Measurements from ENCODE around the gene KIF25.

KIF25 gene

DNA sequence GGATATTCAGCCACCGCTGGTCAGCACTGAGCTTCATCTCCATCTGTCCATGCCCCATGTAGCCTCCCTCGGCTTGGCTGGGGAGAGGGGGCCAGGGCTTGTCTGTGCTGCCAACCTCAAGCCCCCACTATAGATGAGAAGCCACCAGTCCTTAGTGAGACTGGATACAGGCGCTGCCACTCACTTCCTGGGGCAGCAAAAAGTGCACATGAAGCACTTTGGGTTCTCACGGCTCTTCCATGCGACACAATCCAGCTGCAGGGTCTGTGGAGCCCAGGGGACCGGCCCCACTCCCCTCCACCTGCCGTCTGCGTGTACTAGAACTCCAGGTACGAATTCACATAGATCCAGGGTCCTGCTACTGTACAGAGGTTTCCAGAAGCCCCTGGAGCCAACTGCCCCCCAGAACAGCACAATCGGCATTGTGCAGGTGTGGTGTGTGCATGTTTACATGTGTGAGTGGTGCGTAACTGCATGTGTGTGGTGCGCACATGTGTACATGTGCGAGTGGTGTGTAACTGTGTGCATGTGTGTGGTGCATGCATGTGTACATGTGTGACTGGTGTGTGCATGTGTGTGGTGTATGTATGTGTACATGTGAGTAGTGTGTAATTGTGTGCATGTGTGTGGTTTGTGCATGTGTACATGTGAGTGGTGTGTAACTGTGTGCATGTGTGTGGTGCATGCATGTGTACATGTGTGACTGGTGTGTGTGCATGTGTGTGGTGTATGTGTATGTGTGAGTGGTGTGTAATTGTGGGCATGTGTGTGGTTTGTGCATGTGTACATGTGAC, 76.7 kb downstream of the KIF25 start:
- no peak for ATAC-seq
- TF ChIP-seq RARB (CRISPR knock-in tag; IDR thresholded peaks at IDR 0.05), result no peak

GRCh38 chr6:168075216-168075615, 77.7 kb downstream of the KIF25 start:
- TF ChIP-seq POU6F1 (CRISPR knock-in tag; IDR thresholded peaks at IDR 0.05; ENCODE audit: borderline replicate concordance, low read depth), result no peak
- TF ChIP-seq, protein P1, sequence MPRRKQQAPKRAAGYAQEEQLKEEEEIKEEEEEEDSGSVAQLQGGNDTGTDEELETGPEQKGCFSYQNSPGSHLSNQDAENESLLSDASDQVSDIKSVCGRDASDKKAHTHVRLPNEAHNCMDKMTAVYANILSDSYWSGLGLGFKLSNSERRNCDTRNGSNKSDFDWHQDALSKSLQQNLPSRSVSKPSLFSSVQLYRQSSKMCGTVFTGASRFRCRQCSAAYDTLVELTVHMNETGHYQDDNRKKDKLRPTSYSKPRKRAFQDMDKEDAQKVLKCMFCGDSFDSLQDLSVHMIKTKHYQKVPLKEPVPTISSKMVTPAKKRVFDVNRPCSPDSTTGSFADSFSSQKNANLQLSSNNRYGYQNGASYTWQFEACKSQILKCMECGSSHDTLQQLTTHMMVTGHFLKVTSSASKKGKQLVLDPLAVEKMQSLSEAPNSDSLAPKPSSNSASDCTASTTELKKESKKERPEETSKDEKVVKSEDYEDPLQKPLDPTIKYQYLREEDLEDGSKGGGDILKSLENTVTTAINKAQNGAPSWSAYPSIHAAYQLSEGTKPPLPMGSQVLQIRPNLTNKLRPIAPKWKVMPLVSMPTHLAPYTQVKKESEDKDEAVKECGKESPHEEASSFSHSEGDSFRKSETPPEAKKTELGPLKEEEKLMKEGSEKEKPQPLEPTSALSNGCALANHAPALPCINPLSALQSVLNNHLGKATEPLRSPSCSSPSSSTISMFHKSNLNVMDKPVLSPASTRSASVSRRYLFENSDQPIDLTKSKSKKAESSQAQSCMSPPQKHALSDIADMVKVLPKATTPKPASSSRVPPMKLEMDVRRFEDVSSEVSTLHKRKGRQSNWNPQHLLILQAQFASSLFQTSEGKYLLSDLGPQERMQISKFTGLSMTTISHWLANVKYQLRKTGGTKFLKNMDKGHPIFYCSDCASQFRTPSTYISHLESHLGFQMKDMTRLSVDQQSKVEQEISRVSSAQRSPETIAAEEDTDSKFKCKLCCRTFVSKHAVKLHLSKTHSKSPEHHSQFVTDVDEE (CRISPR knock-in tag; IDR thresholded peaks at IDR 0.05), result no peak
- no peak for TF ChIP-seq RARB (CRISPR knock-in tag; IDR thresholded peaks at IDR 0.05)
- no peak for TF ChIP-seq CREB5 (CRISPR knock-in tag; IDR thresholded peaks at IDR 0.05; ENCODE audit: low read depth)
- no peak for TF ChIP-seq TOX (CRISPR knock-in tag; IDR thresholded peaks at IDR 0.05; ENCODE audit: borderline replicate concordance)
- no peak for TF ChIP-seq SNAI2 (CRISPR knock-in tag; IDR thresholded peaks at IDR 0.05)
- TF ChIP-seq TCF4 (CRISPR knock-in tag; IDR thresholded peaks at IDR 0.05; ENCODE audit: borderline replicate concordance), result no peak
- TF ChIP-seq CSRNP3 (CRISPR knock-in tag; IDR thresholded peaks at IDR 0.05), result no peak
- no peak for TF ChIP-seq OSR1 (CRISPR knock-in tag; IDR thresholded peaks at IDR 0.05)
- TF ChIP-seq ZC3H10 (CRISPR knock-in tag; IDR thresholded peaks at IDR 0.05), result no peak
- TF ChIP-seq ARNTL (CRISPR knock-in tag; IDR thresholded peaks at IDR 0.05; ENCODE audit: borderline replicate concordance, low read depth), result no peak
- TF ChIP-seq PPARA (CRISPR knock-in tag; IDR thresholded peaks at IDR 0.05; ENCODE audit: borderline replicate concordance), result no peak
- no peak for TF ChIP-seq ISL1 (CRISPR knock-in tag; IDR thresholded peaks at IDR 0.05)
- TF ChIP-seq ZFP3 (CRISPR knock-in tag; IDR thresholded peaks at IDR 0.05), result no peak
- no peak for TF ChIP-seq BACH2 (CRISPR knock-in tag; IDR thresholded peaks at IDR 0.05; ENCODE audit: borderline replicate concordance)
- TF ChIP-seq GLIS3 (CRISPR knock-in tag; IDR thresholded peaks at IDR 0.05), result no peak
- no peak for TF ChIP-seq ZNF565 (CRISPR knock-in tag; conservative IDR thresholded peaks at IDR 0.05; ENCODE audit: low read depth)
- TF ChIP-seq ZFP30 (CRISPR knock-in tag; IDR thresholded peaks at IDR 0.05), result no peak
- no peak for TF ChIP-seq ZNF8 (CRISPR knock-in tag; IDR thresholded peaks at IDR 0.05)
- ATAC-seq, result no peak

DNA sequence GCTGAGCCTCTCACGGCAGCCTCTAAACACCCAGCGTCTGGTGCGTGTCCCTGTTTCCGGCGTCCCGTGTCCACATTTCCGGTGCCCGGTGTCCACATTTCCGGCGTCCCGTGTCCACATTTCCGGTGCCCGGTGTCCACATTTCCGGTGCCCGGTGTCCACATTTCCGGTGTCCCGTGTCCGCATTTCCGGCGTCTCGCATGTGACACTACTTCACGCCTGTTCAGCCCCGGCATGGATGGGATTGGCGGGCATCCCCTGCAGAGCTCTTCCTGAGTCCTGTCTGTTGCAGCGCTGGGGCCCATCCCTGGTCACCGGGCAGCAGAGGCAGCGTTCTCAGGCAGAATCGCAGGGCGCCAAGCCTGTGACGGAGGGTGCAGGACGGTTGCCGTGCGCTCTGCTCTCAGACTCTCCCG, 78.3 kb downstream of the KIF25 start:
- TF ChIP-seq ZNF70 (CRISPR knock-in tag; IDR thresholded peaks at IDR 0.05) (no peak), PATZ1 (CRISPR knock-in tag; IDR thresholded peaks at IDR 0.05; ENCODE audit: borderline replicate concordance) (no peak), ISL1 (CRISPR knock-in tag; IDR thresholded peaks at IDR 0.05) (no peak), POU6F1 (CRISPR knock-in tag; IDR thresholded peaks at IDR 0.05; ENCODE audit: borderline replicate concordance, low read depth) (no peak), CSRNP3 (CRISPR knock-in tag; IDR thresholded peaks at IDR 0.05) (no peak)
- TF ChIP-seq, protein P1 (CRISPR knock-in tag; IDR thresholded peaks at IDR 0.05), result no peak
- ATAC-seq, result no peak
